K562 (cell line): ENCODE results near the gene KIAA2012. TPM values are rescaled to one million over a fixed set of nuclear protein-coding genes. Genes with fewer than 3 reads are reported as not detected.

ENCODE experiments used
- ATAC-seq: fragments of 200-7000 bp; cut with Tn5 transposase; 3 replicates; pipeline ENCODE4 v1.9.1; 2020; ENCODE audit warnings: moderate library complexity
- BruUV-seq: library from RNA; stranded (reverse); fragments of 400-500 nt; replicated peaks from 2 replicates; lab custom pipeline; 2021; lab: Mats Ljungman, UMichigan
- CTCF ChIA-PET: fragments of 300-600 bp; formaldehyde crosslinking; extraction: SDS; loops from one replicate; lab custom pipeline; 2021; ENCODE audit warnings: low intra/inter-chr PET ratio; lab: Yijun Ruan, JAX
- POLR2A ChIA-PET: fragments of 300-600, 350-650 bp; sonication (Branson Sonifier 250); formaldehyde crosslinking; extraction: SDS; loops from one replicate; lab custom pipeline; 2021; ENCODE audit warnings: antibody characterized with exemption, inconsistent platforms; lab: Yijun Ruan, JAX
- DNase-seq, 4 experiments: peaks; one replicate each; pipeline versions ENCODE4 v3.0.0 to v3.0.0-alpha.2; 2011 to 2018; ENCODE audit warnings: low spot score in 3 of 4, mixed read lengths in 3 of 4; ENCODE audit errors: extremely low read depth in 1 of 4
- FAIRE-seq: peaks from 2 replicates; lab custom pipeline; 2011; peaks lifted over from hg19 to GRCh38; lab: Jason Lieb, UNC
- H2AFZ ChIP-seq: 2 replicates; pipeline ENCODE4 v1.6.0; 2011; ENCODE audit warnings: low read depth, low read length, control low read depth, inconsistent platforms
- H3K27ac ChIP-seq: fragments of 200-600 bp; 3 replicates; pipeline ENCODE4 v1.8.0; 2011; ENCODE audit warnings: low read depth, mild to moderate bottlenecking, control low read depth, inconsistent platforms, low read length, moderate library complexity, mixed read lengths; ENCODE audit errors: extremely low read depth
- H3K27me3 ChIP-seq, 2 experiments: fragments of 300-600 bp in 1 of 2; 2 replicates in 1 of 2; 3 replicates in 1 of 2; pipeline versions ENCODE4 v1.6.0 to v1.8.0; 2011; ENCODE audit warnings: inconsistent platforms in 2 of 2, low read length in 2 of 2, mild to moderate bottlenecking in 1 of 2, mixed read lengths in 1 of 2, moderate library complexity in 1 of 2; ENCODE audit not compliant: control insufficient read depth in 2 of 2, insufficient read depth in 2 of 2
- H3K36me3 ChIP-seq: fragments of 300-600 bp; 3 replicates; pipeline ENCODE4 v1.8.0; 2011; ENCODE audit warnings: mild to moderate bottlenecking, low read length, inconsistent platforms; ENCODE audit not compliant: control insufficient read depth, insufficient read depth
- H3K4me1 ChIP-seq, 2 experiments: fragments of 200-600 bp in 1 of 2; replicated peaks in 1 of 2; 2 replicates in 1 of 2; 3 replicates in 1 of 2; pipeline versions ENCODE4 v1.5.1 to v1.8.0; 2011; ENCODE audit warnings: inconsistent platforms in 2 of 2, low read length in 2 of 2, mild to moderate bottlenecking in 1 of 2, mixed read lengths in 1 of 2, moderate library complexity in 1 of 2; ENCODE audit not compliant: control insufficient read depth in 2 of 2, insufficient read depth in 2 of 2
- H3K4me2 ChIP-seq: 2 replicates; pipeline ENCODE4 v1.6.1; 2011; ENCODE audit warnings: low read length, control low read depth, inconsistent platforms, mixed read lengths; ENCODE audit not compliant: insufficient read depth
- H3K4me3 ChIP-seq: fragments of 200-600 bp; sonication (generic), shearing (Covaris generic); 2 replicates; pipeline ENCODE4 v1.5.1; 2016; ENCODE audit warnings: control low read depth, inconsistent platforms
- H3K79me2 ChIP-seq: fragments of 200-600 bp; 3 replicates; pipeline ENCODE4 v1.8.0; 2011; ENCODE audit warnings: low read length, inconsistent platforms; ENCODE audit not compliant: control insufficient read depth, insufficient read depth
- H3K9ac ChIP-seq, 2 experiments: 2 replicates each; pipeline versions ENCODE4 v1.6.0 to v1.6.1; 2011; ENCODE audit warnings: low read depth in 2 of 2, low read length in 2 of 2, control low read depth in 1 of 2, inconsistent platforms in 1 of 2, mild to moderate bottlenecking in 1 of 2, mixed read lengths in 1 of 2; ENCODE audit not compliant: insufficient read depth in 1 of 2
- H3K9me1 ChIP-seq: one replicate; pipeline ENCODE4 v1.6.0; 2011; ENCODE audit warnings: inconsistent platforms, mild to moderate bottlenecking, low read length, moderate library complexity; ENCODE audit not compliant: control insufficient read depth, insufficient read depth
- H3K9me3 ChIP-seq: replicated peaks from 2 replicates; pipeline ENCODE4 v1.5.1; 2011; ENCODE audit warnings: low read depth, low read length, inconsistent platforms; ENCODE audit not compliant: control insufficient read depth, insufficient read depth
- H4K20me1 ChIP-seq: replicated peaks from 2 replicates; pipeline ENCODE4 v1.6.1; 2011; ENCODE audit warnings: low read length, inconsistent platforms, mixed read lengths; ENCODE audit not compliant: control insufficient read depth, insufficient read depth
- BRD4 ChIP-seq: fragments of 200-600 bp; sonication (generic); IDR thresholded peaks from 2 replicates; pipeline ENCODE4 v1.6.1; 2017; ENCODE audit warnings: inconsistent platforms
- GTF2F1 ChIP-seq: IDR thresholded peaks from 2 replicates; pipeline ENCODE4 v1.6.1; 2011; ENCODE audit warnings: low read depth, low read length, improper control_type of control experiment
- POLR2AphosphoS5 ChIP-seq: IDR thresholded peaks from 2 replicates; pipeline ENCODE4 v1.6.1; 2011; ENCODE audit warnings: mild to moderate bottlenecking, low read depth, low read length, moderate library complexity; ENCODE audit not compliant: control insufficient read depth, insufficient read depth
- PPARD ChIP-seq: fragments of 250-450 bp; sonication (Bioruptor Pico); IDR thresholded peaks from 2 replicates; pipeline ENCODE4 v1.8.0; 2022; ENCODE audit warnings: inconsistent platforms, mild to moderate bottlenecking, moderate library complexity
- RNF2 ChIP-seq: sonication (generic); IDR thresholded peaks from 2 replicates; pipeline ENCODE4 v1.6.1; 2016
- SIRT6 ChIP-seq: IDR thresholded peaks from one replicate; pipeline ENCODE4 v1.6.1; 2012; ENCODE audit warnings: low read depth, mild to moderate bottlenecking, control low read depth, inconsistent platforms, low read length, moderate library complexity
- SPI1 ChIP-seq: IDR thresholded peaks from 2 replicates; pipeline ENCODE4 v1.6.1; 2011; ENCODE audit warnings: low read depth, low read length, control low read depth, borderline replicate concordance
- ZNF699 ChIP-seq: fragments of 250-450 bp; sonication (Bioruptor Pico); IDR thresholded peaks from 2 replicates; pipeline ENCODE4 v1.8.0; 2021; ENCODE audit warnings: mild to moderate bottlenecking, moderate library complexity; ENCODE audit not compliant: insufficient replicate concordance
- WGBS: fragments of 100-300 bp; shearing (Covaris generic); methylation state at CpG from one replicate; pipeline ENCODE4 v1.1.6; 2016; ENCODE audit warnings: low coverage, mixed read lengths; ENCODE audit not compliant: insufficient coverage; ENCODE audit errors: missing lambda C conversion rate; 5-methylcytosine and 5-hydroxymethylcytosine counted together
- in situ Hi-C: fragments of 300-500 bp; cut with MboI; formaldehyde crosslinking; loops from 4 replicates; pipeline ENCODE4 v1.15.0; 2018; ENCODE audit warnings: inconsistent platforms, mixed read lengths
- intact Hi-C: fragments of 100-400 bp; cut with micrococcal nuclease; formaldehyde crosslinking; loops from 2 replicates; pipeline ENCODE4 v1.14.2; 2022
- polyA plus RNA-seq, 8 experiments: library from polyadenylated mRNA; depleted of rRNA in 4 of 8; stranded (reverse) in 5 of 8; unstranded in 3 of 8; fragments of >200 nt; fragmentation: Nextera tagmentation in 2 of 8; fragmentation: Illumina TruSeq in 1 of 8; extraction: Ambion mirVana in 2 of 8; extraction: Trizol in 1 of 8; gene quantifications; 2 replicates each; pipeline versions ENCODE4 v1.2.1 to v1.2.3, GENCODE V29; 2011 to 2014; ENCODE audit warnings: inconsistent platforms in 1 of 8, missing spikeins in 1 of 8
- total RNA-seq, 7 experiments: library from RNA; depleted of rRNA in 6 of 7; stranded (reverse); fragments of >200 nt in 6 of 7; fragmentation: Illumina TruSeq in 2 of 7; extraction: Trizol in 2 of 7; gene quantifications; 2 replicates each; pipeline versions ENCODE4 v1.2.1 to v1.2.3, GENCODE V29; 2011 to 2021; ENCODE audit warnings: low replicate concordance in 1 of 7
- TF ChIP-seq, protein P1 (sequence below): fragments of 200-800 bp; sonication (Bioruptor generic); IDR thresholded peaks from 2 replicates; pipeline ENCODE4 v1.6.1; 2017; ENCODE audit warnings: missing genetic modification characterization, missing compliant biosample characterization
- TF ChIP-seq, protein P2 (sequence below): fragments of 250-450 bp; sonication (Bioruptor Pico); IDR thresholded peaks from 2 replicates; pipeline ENCODE4 v1.5.0; 2021
- TF ChIP-seq, protein P3 (sequence below): fragments of 450-650 bp; formaldehyde crosslinking; IDR thresholded peaks from 2 replicates; pipeline ENCODE4 v1.4.0; 2020; ENCODE audit warnings: mild to moderate bottlenecking, moderate library complexity
- TF ChIP-seq, protein P4 (sequence below): sonication (generic); formaldehyde crosslinking; IDR thresholded peaks from 2 replicates; pipeline ENCODE4 v1.8.1; 2022; ENCODE audit warnings: missing genetic modification reagents
- TF ChIP-seq, protein P5 (sequence below): sonication (generic); formaldehyde crosslinking; IDR thresholded peaks from 2 replicates; pipeline ENCODE4 v1.8.0; 2022; ENCODE audit warnings: mild to moderate bottlenecking, low read depth, missing genetic modification reagents
- TF ChIP-seq, protein P6 (sequence below): fragments of 150-350 bp; conservative IDR thresholded peaks from 2 replicates; pipeline ENCODE4 v1.6.1; 2014; ENCODE audit warnings: low read length

Gene KIAA2012
- total and polyA plus RNA-seq, 9 of the 15 experiments (the other 6 are each of a cell fraction or from before 2014, with no cell fraction given), result not detected

- CTCF ChIA-PET, result interaction anchor here (0.6 kb wide), 1 partner anchor 67 kb away, joined by 4 read pairs; no protein-coding TSS in a partner anchor
- 0% methylated on average over 1 of the region's 1 CpG for WGBS
- H3K4me3 ChIP-seq, result no peak overlapping the region
- peaks cover 0 to 6% of the 10 kb centered on the region in 2 experiments; a peak in 3 of 5 replicates for H3K27me3 ChIP-seq
- in situ Hi-C loops (no loop called here), intact Hi-C loops (no loop called here)
- H3K4me2 ChIP-seq, result no peak overlapping the region
- no peaks in the 10 kb centered on the region for H3K9me1 ChIP-seq
- H3K36me3 ChIP-seq, result no peaks in the 10 kb centered on the region
- no peak overlapping the region for H2AFZ ChIP-seq
- DNase-seq, result no peak
- no peak for ATAC-seq
- no peaks in the 10 kb centered on the region for H4K20me1 ChIP-seq
- POLR2A ChIA-PET, result no interaction called here
- H3K9me3 ChIP-seq, result no peaks in the 10 kb centered on the region; the same call in 1 of the 2 replicates
- H3K79me2 ChIP-seq, result no peaks in the 10 kb centered on the region
- no peaks in the 10 kb centered on the region; a peak in 1 of 5 replicates for H3K4me1 ChIP-seq
- H3K27ac ChIP-seq, result no peak overlapping the region
- no peak overlapping the region for H3K9ac ChIP-seq
- no peak for FAIRE-seq
- BruUV-seq, result no TSS peak
- no peak for TF ChIP-seq RNF2
- TF ChIP-seq ZNF699 (CRISPR knock-in tag), result no peak
- TF ChIP-seq BRD4, result no peak
- TF ChIP-seq, protein P1, sequence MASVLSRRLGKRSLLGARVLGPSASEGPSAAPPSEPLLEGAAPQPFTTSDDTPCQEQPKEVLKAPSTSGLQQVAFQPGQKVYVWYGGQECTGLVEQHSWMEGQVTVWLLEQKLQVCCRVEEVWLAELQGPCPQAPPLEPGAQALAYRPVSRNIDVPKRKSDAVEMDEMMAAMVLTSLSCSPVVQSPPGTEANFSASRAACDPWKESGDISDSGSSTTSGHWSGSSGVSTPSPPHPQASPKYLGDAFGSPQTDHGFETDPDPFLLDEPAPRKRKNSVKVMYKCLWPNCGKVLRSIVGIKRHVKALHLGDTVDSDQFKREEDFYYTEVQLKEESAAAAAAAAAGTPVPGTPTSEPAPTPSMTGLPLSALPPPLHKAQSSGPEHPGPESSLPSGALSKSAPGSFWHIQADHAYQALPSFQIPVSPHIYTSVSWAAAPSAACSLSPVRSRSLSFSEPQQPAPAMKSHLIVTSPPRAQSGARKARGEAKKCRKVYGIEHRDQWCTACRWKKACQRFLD (CRISPR knock-in tag), result no peak
- TF ChIP-seq, protein P2, sequence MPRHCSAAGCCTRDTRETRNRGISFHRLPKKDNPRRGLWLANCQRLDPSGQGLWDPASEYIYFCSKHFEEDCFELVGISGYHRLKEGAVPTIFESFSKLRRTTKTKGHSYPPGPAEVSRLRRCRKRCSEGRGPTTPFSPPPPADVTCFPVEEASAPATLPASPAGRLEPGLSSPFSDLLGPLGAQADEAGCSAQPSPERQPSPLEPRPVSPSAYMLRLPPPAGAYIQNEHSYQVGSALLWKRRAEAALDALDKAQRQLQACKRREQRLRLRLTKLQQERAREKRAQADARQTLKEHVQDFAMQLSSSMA (CRISPR knock-in tag), result no peak
- no peak for TF ChIP-seq SIRT6
- TF ChIP-seq SPI1, result no peak
- no peak for TF ChIP-seq PPARD (CRISPR knock-in tag)
- TF ChIP-seq, protein P3, sequence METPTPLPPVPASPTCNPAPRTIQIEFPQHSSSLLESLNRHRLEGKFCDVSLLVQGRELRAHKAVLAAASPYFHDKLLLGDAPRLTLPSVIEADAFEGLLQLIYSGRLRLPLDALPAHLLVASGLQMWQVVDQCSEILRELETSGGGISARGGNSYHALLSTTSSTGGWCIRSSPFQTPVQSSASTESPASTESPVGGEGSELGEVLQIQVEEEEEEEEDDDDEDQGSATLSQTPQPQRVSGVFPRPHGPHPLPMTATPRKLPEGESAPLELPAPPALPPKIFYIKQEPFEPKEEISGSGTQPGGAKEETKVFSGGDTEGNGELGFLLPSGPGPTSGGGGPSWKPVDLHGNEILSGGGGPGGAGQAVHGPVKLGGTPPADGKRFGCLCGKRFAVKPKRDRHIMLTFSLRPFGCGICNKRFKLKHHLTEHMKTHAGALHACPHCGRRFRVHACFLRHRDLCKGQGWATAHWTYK (CRISPR knock-in tag), result no peak
- TF ChIP-seq, protein P4, sequence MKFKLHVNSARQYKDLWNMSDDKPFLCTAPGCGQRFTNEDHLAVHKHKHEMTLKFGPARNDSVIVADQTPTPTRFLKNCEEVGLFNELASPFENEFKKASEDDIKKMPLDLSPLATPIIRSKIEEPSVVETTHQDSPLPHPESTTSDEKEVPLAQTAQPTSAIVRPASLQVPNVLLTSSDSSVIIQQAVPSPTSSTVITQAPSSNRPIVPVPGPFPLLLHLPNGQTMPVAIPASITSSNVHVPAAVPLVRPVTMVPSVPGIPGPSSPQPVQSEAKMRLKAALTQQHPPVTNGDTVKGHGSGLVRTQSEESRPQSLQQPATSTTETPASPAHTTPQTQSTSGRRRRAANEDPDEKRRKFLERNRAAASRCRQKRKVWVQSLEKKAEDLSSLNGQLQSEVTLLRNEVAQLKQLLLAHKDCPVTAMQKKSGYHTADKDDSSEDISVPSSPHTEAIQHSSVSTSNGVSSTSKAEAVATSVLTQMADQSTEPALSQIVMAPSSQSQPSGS (CRISPR knock-in tag), result no peak
- TF ChIP-seq POLR2AphosphoS5, result no peak
- TF ChIP-seq GTF2F1, result no peak
- TF ChIP-seq, protein P5, sequence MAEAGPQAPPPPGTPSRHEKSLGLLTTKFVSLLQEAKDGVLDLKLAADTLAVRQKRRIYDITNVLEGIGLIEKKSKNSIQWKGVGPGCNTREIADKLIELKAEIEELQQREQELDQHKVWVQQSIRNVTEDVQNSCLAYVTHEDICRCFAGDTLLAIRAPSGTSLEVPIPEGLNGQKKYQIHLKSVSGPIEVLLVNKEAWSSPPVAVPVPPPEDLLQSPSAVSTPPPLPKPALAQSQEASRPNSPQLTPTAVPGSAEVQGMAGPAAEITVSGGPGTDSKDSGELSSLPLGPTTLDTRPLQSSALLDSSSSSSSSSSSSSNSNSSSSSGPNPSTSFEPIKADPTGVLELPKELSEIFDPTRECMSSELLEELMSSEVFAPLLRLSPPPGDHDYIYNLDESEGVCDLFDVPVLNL, result no peak
- TF ChIP-seq, protein P6, sequence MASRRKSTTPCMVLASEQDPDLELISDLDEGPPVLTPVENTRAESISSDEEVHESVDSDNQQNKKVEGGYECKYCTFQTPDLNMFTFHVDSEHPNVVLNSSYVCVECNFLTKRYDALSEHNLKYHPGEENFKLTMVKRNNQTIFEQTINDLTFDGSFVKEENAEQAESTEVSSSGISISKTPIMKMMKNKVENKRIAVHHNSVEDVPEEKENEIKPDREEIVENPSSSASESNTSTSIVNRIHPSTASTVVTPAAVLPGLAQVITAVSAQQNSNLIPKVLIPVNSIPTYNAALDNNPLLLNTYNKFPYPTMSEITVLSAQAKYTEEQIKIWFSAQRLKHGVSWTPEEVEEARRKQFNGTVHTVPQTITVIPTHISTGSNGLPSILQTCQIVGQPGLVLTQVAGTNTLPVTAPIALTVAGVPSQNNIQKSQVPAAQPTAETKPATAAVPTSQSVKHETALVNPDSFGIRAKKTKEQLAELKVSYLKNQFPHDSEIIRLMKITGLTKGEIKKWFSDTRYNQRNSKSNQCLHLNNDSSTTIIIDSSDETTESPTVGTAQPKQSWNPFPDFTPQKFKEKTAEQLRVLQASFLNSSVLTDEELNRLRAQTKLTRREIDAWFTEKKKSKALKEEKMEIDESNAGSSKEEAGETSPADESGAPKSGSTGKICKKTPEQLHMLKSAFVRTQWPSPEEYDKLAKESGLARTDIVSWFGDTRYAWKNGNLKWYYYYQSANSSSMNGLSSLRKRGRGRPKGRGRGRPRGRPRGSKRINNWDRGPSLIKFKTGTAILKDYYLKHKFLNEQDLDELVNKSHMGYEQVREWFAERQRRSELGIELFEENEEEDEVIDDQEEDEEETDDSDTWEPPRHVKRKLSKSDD, result no peak
Measured at GRCh38 chr2:202115479-202115971, 42.5 kb downstream of the KIAA2012 start.
